Adrenal gland (tissue), 12 donors: ENCODE results near the gene DNAJC1. TPM values are rescaled to one million over a fixed set of nuclear protein-coding genes. Genes with fewer than 3 reads are reported as not detected.

ENCODE experiments used
- DNase-seq, 7 donors: peaks; one replicate each; pipeline ENCODE4 v3.0.0-alpha.2; 2019 to 2020
- H3K27ac ChIP-seq, 5 donors: fragments of 200-600 bp; sonication (generic) in 4 of 5; 1 replicate in 3 of 5; 2 replicates in 2 of 5; pipeline versions ENCODE4 v1.5.1 to v1.8.0; 2016 to 2020; ENCODE audit warnings: mild to moderate bottlenecking in 1 of 5
- H3K27me3 ChIP-seq: fragments of 200-600 bp; 2 replicates; pipeline ENCODE4 v1.8.0; 2021
- H3K36me3 ChIP-seq, 2 donors: fragments of 200-600 bp; replicated peaks in 1 of 2; 1 replicate in 1 of 2; 2 replicates in 1 of 2; pipeline versions ENCODE4 v1.5.1 to v1.8.0; 2018 to 2022
- H3K4me1 ChIP-seq, 2 donors: fragments of 200-600 bp; replicated peaks in 1 of 2; 1 replicate in 1 of 2; 2 replicates in 1 of 2; pipeline versions ENCODE4 v1.5.1 to v1.8.0; 2018 to 2021
- H3K4me3 ChIP-seq, 4 donors: fragments of 200-600 bp; sonication (generic) in 3 of 4; one replicate each; pipeline ENCODE4 v1.5.1; 2016 to 2018
- H3K9me3 ChIP-seq, 3 donors: fragments of 200-600 bp; sonication (generic) in 1 of 3; replicated peaks in 1 of 3; 1 replicate in 2 of 3; 2 replicates in 1 of 3; pipeline versions ENCODE4 v1.5.1 to v1.8.0; 2016 to 2021
- CTCF ChIP-seq, 6 experiments: fragments of 450-650 bp in 4 of 6; fragments of 200-600 bp in 2 of 6; sonication (generic) in 1 of 6; IDR thresholded peaks; 1 replicate in 5 of 6; 2 replicates in 1 of 6; pipeline versions ENCODE4 v1.5.1 to v1.8.0; 2016 to 2021; ENCODE audit warnings: antibody characterized with exemption in 6 of 6, mild to moderate bottlenecking in 2 of 6, moderate library complexity in 1 of 6
- POLR2A ChIP-seq, 2 donors: fragments of 450-650 bp; IDR thresholded peaks; one replicate each; pipeline ENCODE4 v1.6.1; 2017; ENCODE audit warnings: antibody characterized with exemption in 2 of 2, mild to moderate bottlenecking in 2 of 2, moderate library complexity in 1 of 2
- WGBS, 4 donors: extraction: QIAGEN DNeasy Blood & Tissue Kit in 2 of 4; methylation state at CpG; one replicate each; pipeline versions ENCODE4 v1.1.5 to v1.1.7; 2013 to 2017; 5-methylcytosine and 5-hydroxymethylcytosine counted together
- intact Hi-C, 2 donors: fragments of 100-400 bp; cut with DNase I; formaldehyde crosslinking; loops; one replicate each; pipeline versions ENCODE4 v1.14.1 to v1.15.0; 2022 to 2023
- polyA plus RNA-seq, 3 donors: library from polyadenylated mRNA; stranded (reverse); fragments of 200-250 nt in 2 of 3; fragments of 350-450 nt in 1 of 3; fragmentation: Illumina TruSeq in 1 of 3; extraction: RNeasy Lipid Tissue Mini Kit (QIAGEN cat#74804) in 1 of 3; gene quantifications; one replicate each; pipeline ENCODE4 v1.2.3, GENCODE V29; 2013 to 2014
- total RNA-seq, 9 donors: library from RNA; depleted of rRNA in 4 of 9; stranded (reverse); fragments of >200 nt in 4 of 9; fragments of 120-200 nt in 1 of 9; fragmentation: NEBNext Ultra II Directional in 1 of 9; extraction: Animal tissue kit (Norgen Biotek cat#: 25700) in 1 of 9; gene quantifications; one replicate each; pipeline versions ENCODE4 v1.1.0 to v1.2.4, GENCODE V29; 2013 to 2023
- donor health status: healthy with polysubstance abuse.
- donor health status: Bipolar disorder and iron deficiency.
- donor health status: DM: yes; HTN: yes; CAD: no.
- donor health status: DM: no; HTN: no; CAD: no.
- donor health status: DM: no; HTN: no; CAD: no.
- donor health status: DM: yes; HTN: yes; CAD: no.

DNAJC1 gene
- total and polyA plus RNA-seq, 12 donors: 11.0 to 84.4 (median 36.8) TPM

- peaks cover 0 to 23% of the 10 kb centered on the region in 2 donors for H3K4me1 ChIP-seq
- no peak overlapping the region for H3K4me3 ChIP-seq
- no peaks in the 10 kb centered on the region for H3K9me3 ChIP-seq
- H3K27ac ChIP-seq: no peak overlapping the region
- DNase-seq: no peak
- intact Hi-C loops: no loop called here
- TF ChIP-seq CTCF (IDR thresholded peaks at IDR 0.05) (no peak), POLR2A (IDR thresholded peaks at IDR 0.05) (no peak)
- WGBS, 4 donors: 87 to 94% (median 91%) methylated on average over 7 of the region's 7 CpGs
- H3K27me3 ChIP-seq: no peaks in the 10 kb centered on the region
- H3K36me3 ChIP-seq: no peaks in the 10 kb centered on the region
Observed at GRCh38 chr10:21976739-21977138, 26.8 kb downstream of the DNAJC1 start.

GRCh38 chr10:21976280-21976679 lies 27.2 kb downstream of the DNAJC1 start:
- 96 to 100% (median 98%) methylated on average over 2 of the region's 2 CpGs for WGBS, 4 donors
- no peak for DNase-seq
- H3K4me3 ChIP-seq: no peak overlapping the region
- TF ChIP-seq POLR2A (IDR thresholded peaks at IDR 0.05) (no peak), CTCF (IDR thresholded peaks at IDR 0.05) (no peak)
- no peaks in the 10 kb centered on the region for H3K36me3 ChIP-seq
- intact Hi-C loops: no loop called here
- peaks cover 0 to 23% of the 10 kb centered on the region in 2 donors for H3K4me1 ChIP-seq
- no peaks in the 10 kb centered on the region for H3K9me3 ChIP-seq
- H3K27me3 ChIP-seq: no peaks in the 10 kb centered on the region
- no peak overlapping the region for H3K27ac ChIP-seq

- Histone ChIP-seq H3K27ac (no peak overlapping the region), H3K9me3 (no peaks in the 10 kb centered on the region), H3K4me1 (peaks cover 0 to 20% of the 10 kb centered on the region in 2 donors), H3K27me3 (no peaks in the 10 kb centered on the region), H3K36me3 (no peaks in the 10 kb centered on the region), H3K4me3 (no peak overlapping the region)
- intact Hi-C loops: no loop called here
- no peak for DNase-seq
- 88 to 100% (median 96%) methylated on average over 1 of the region's 1 CpG for WGBS, 4 donors
- TF ChIP-seq POLR2A (IDR thresholded peaks at IDR 0.05) (no peak), CTCF (IDR thresholded peaks at IDR 0.05) (no peak)
Observed at GRCh38 chr10:21975378-21975990, 28.0 kb downstream of the DNAJC1 start.

- no peak overlapping the region for H3K4me3 ChIP-seq
- no peak overlapping the region for H3K27ac ChIP-seq
- intact Hi-C loops: no loop called here
- peaks cover 0 to 7% of the 10 kb centered on the region in 2 donors for H3K4me1 ChIP-seq
- WGBS, 4 donors: 61 to 84% (median 72%) methylated on average over 1 of the region's 1 CpG
- no peak for TF ChIP-seq CTCF (IDR thresholded peaks at IDR 0.05)
- no peak for TF ChIP-seq POLR2A (IDR thresholded peaks at IDR 0.05)
- no peaks in the 10 kb centered on the region for H3K27me3 ChIP-seq
- no peaks in the 10 kb centered on the region for H3K36me3 ChIP-seq
- no peaks in the 10 kb centered on the region for H3K9me3 ChIP-seq
- no peak for DNase-seq
Observed at GRCh38 chr10:21972584-21972983, 30.9 kb downstream of the DNAJC1 start.
